Measurements from ENCODE around the gene AS3MT.
"Not testable (repeated sequence)": the region's sequence is repeated elsewhere in the genome, so short reads cannot be mapped to it uniquely, and the experiment has no call there.

The AS3MT gene

GRCh38 chr10:102923601-102924000 is 54.3 kb downstream of the AS3MT start:
- no peak for DNase-seq

DNA sequence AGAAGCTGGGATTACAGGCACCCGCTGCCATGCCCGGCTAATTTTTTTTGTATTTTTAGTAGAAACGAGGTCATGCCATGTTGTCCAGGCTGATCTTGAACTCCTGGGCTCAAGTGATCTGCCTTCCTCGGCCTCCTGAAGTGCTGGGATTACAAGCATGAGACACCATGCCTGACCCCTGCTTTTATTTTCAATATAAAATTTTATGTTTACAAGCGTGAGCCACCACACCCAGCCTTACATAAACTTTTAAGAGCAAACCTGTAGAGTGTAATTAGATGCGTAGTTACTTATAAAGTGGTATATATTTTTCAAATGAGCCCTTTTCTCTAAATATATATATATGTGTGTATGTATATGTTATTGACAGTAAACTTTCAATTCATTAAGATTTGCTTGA is 57.6 kb downstream of the AS3MT start:
- no peak for DNase-seq

DNA sequence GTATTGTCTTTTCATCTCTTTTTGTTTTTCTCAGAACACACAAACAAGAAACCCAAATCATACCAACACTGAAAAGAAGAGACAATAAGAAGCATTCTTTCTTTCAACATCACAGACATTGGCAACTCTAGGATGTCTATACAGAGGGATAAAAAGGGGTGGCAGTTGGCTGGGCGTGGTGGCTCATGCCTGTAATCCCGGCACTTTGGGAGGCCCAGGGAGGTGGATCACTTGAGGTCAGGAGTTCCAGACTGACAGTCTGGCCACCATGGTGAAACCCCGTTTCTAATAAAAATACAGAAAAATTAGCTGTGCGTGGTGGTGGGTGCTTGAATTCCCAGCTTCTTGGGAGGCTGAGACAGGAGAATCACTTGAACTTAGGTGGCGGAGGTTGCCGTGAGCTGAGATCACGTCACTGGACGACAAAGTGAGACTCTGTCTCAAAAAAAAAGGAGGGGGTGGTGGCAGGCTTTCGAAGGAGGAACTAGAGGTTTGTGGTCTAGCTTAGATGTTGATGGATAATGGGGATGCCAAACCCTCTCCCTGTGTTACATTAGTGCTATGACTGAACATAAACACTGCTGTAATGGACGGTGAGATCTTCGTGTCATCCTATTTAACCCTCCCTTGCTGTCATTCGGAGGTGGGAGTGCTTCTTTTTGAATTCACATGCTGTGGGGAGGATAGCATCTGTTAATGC is 58.2 kb downstream of the AS3MT start:
- DNase-seq = no peak

DNA sequence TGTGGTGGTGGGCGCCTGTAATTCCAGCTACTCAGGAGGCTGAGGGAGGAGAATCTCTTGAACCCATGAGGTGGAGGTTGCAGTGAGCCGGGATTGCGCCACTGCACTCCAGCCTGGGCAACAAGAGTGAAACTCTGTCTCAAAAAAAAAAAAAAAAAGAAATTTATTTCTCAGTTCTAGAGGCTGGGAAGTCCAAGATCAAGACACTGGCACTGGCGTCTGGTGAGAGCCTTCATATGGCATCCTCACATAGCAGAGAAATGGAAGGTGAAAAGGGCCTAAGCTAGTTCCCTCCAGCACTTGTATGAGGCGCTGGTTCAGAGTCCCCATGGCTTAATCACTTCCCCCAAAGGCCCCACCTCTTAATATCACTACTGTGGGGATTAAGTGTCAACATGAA is 59.2 kb downstream of the AS3MT start:
- not testable (repeated sequence) for DNase-seq

- DNase-seq = no peak
Measured at GRCh38 chr10:102930720-102931119, 61.5 kb downstream of the AS3MT start.

GRCh38 chr10:102931643-102932042 is 62.4 kb downstream of the AS3MT start:
- no peak for DNase-seq

GRCh38 chr10:102935505-102935904 is 66.2 kb downstream of the AS3MT start:
- DNase-seq = no peak

GRCh38 chr10:102935939-102936605 is 66.8 kb downstream of the AS3MT start:
- DNase-seq = no peak

DNA sequence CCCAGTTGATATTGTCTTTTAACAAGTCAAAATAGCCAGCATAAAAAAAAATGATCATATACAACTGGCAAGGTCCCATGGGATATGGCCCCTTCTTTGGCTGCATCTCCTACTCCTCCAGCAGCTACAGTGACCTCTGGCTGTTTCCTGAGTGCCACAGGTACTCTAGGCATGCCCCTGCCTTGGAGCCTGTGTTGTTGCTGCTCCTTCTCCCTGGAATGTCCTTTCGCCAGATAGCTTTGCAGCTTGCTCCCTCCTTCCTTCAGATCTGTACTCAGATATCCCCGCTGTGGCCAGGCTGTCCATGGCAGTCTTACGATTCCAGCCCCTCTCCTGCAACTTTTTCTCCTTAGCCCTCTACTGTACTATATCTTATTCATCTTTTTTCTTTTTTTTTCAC is 72.1 kb downstream of the AS3MT start:
- no peak for DNase-seq

DNA sequence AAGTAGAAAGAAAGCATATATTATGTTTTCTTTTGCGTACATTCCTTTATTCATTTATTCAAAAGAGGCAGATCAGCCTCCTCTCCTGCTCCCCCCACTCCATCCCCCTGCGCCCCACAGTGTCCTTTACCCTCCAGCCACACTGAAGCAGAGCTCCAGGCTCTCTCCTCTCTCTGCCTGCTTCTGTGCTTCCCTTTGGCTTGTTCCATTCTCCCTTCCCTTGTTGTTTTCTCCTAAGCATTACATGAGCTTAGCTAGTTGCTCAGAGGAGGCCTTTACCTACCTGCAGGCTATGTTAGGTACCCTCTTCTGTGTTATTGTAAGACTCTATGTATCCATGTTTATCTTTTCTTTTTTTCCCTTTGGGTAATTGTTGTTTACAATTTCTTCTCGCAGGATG is 76.2 kb downstream of the AS3MT start:
- no peak for DNase-seq

DNA sequence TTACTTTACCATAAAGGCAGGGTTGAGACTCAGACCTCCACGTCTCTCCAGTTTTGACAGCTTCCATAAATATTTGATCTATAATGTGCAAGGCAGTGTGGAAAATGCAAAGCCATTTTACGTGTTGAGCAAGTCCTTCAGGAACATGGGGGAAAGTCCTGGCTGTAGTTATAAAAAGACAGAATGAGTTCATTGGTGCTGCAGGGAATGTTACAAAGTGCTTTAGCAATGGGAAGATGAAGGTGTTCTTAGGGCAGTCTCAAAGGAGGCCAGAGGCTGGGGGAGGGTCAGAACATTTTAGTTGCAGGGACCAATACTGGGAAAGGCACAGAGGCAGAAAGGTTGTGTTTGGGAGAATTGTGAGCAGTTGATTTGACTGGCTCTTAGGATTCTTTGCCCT is 76.7 kb downstream of the AS3MT start:
- DNase-seq = no peak

DNA sequence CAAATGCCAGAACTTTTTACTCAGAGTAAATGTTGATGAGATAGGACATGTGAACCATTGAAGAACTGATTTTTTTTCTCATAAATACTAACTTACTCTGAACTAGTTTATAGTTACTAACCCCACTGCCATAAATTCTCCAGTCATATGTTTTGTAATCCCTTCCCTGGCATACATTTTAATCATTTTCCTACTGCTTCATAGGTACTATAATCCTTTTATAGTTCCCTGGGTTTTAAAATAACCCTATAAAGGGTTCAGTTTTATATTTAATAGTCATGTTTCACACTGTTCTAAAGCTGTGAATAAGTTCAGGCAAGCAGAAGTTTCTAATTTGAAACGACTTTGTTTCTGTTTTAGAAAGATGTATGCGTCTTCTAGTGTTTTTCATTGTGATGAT is 77.7 kb downstream of the AS3MT start:
- no peak for DNase-seq

- DNase-seq = no peak
Measured at GRCh38 chr10:102948176-102948575, 78.9 kb downstream of the AS3MT start.

DNA sequence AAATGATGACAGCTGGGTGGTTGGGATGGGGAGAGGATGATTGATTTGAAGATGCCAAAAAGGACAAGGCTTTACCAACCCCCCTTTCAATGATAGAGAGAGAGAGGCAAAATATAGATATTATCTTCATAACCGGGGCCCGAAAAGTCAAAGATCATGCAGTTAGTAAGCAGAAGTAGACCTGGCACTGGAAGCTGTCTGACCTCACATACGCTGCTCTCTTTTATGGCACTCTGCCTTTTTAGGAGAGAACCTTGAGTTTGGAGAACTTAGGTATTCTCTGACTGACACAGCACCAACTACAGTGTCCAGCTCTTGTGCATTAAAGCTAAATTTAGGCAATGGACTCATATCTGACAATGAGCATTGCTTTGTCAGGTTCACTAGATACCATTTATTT is 79.5 kb downstream of the AS3MT start:
- DNase-seq = no peak

DNA sequence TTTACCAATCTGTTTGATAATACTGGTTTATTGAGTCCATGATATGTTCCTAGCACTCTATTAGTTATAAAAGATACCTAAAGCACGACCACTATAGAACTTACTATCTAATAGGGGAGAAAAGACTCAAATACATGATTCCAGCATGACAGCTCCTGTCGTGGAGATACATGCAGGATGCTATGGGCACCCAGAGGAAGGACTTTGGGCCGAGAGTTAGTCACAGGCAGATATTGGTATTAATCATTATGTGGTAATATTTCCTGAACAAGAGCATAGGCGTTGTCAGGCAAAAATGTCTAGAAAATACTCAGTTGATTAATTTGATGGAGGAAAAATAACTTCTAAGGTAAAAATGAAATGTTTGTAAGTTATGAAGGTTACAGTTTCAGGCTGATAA is 80.6 kb downstream of the AS3MT start:
- no peak for DNase-seq

DNA sequence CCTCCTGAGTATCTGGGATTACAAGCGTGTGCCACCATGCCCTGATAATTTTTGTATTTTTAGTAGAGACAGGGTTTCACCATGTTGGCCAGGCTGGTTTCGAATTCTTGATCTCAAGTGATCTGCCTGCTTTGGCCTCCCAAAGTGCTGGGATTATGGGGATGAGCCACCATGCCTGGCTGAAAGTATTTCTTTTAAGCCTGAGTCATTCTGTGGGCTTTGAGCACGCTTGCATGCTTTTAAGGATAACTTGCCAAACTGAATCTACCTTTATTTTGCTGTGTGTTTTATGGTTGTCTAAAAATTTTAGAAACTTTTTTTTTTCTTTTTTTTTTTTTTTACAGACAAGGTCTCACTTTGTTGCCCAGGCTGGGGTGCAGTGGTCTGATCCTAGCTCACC is 82.0 kb downstream of the AS3MT start:
- DNase-seq = no peak

All from NCI-H1694 treated with DMSO at 0.1 percent for 48 hours (cell line).